ENCODE data around the gene BORCS8. TPM values are rescaled to one million over a fixed set of nuclear protein-coding genes. Genes with fewer than 3 reads are reported as not detected.
"Not testable (repeated sequence)": the region's sequence is repeated elsewhere in the genome, so short reads cannot be mapped to it uniquely, and the experiment has no call there.

Gene BORCS8
- total RNA-seq, 2 experiments from 2014 or later, result 34.2 to 35.8 TPM

DNA sequence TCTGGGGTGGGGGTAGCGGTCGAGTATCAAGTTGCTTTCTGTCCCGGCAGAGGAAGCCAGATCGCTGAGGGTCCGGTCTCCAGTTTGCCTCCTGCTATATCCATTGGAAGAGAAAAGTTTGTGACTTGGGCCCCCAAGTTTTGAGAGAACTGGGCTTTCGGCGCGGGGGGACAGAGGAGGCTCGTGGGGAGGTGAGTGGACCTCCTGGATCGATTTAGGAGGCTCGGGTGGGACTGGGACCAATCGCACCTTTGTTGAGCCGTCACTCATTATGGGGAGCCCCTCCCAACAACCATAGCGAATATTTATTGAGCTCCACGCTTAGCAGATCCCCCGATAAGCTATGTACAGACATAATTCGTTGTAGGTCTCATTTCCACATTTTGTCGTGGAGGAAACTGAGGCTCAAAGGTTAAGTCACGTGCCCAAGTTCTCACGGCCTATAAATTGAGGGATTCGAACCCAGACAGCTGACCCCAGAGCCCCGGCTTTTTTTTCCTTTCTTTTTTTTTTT, 1.0 kb upstream of the BORCS8 start:
- Mint-ChIP-seq H3K36me3 (ENCODE audit: low read depth) (peaks cover 16% of the 10 kb centered on the region), H3K9me3 (no peaks in the 10 kb centered on the region), H3K4me1 (peaks cover 41% of the 10 kb centered on the region), H3K27me3 (no peaks in the 10 kb centered on the region), H3K4me3 (peak overlapping the region; percentile 96), H3K27ac (peak overlapping the region; percentile 100)
- CTCF ChIA-PET, result interaction anchor here (1.3 to 1.7 kb wide), 3 partner anchors 10 to 172 kb away, joined by 3 to 6 read pairs (median 4); partner anchors contain the start of gene NR2C2AP
- no peak for DNase-seq
- POLR2A ChIA-PET, result interaction anchor here (0.9 to 1.3 kb wide), 2 partner anchors 10 to 88 kb away, joined by 3 to 10 read pairs; partner anchors contain the start of gene NR2C2AP

DNA sequence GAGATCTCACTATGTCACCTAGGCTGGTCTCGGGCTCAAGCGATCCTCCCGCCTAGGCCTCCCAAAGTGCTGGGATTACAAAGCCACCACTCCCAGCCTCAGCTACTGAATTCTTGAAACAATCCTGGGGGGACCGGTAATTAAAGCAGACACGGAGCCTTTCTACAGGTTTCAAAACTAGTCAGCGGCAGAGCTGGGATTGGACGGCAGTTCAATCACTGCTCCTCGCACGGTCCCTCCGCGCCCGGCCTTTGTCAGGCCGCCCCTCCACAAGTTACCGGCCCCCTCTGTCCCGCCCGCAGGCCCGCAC, 229 bp downstream of the BORCS8 start:
- no peaks in the 10 kb centered on the region for H3K9me3 Mint-ChIP-seq
- ChIA-PET CTCF (interaction anchor here (0.8 to 1.7 kb wide), 4 partner anchors 9 to 173 kb away, joined by 3 to 6 read pairs (median 4); partner anchors contain the start of gene NR2C2AP), POLR2A (no interaction called here)
- peak overlapping the region; percentile 100 for H3K27ac Mint-ChIP-seq
- DNase-seq, result no peak
- H3K36me3 Mint-ChIP-seq (ENCODE audit: low read depth), result peaks cover 21% of the 10 kb centered on the region
- H3K4me3 Mint-ChIP-seq, result peak overlapping the region; percentile 96
- H3K27me3 Mint-ChIP-seq, result no peaks in the 10 kb centered on the region
- H3K4me1 Mint-ChIP-seq, result peaks cover 44% of the 10 kb centered on the region

DNA sequence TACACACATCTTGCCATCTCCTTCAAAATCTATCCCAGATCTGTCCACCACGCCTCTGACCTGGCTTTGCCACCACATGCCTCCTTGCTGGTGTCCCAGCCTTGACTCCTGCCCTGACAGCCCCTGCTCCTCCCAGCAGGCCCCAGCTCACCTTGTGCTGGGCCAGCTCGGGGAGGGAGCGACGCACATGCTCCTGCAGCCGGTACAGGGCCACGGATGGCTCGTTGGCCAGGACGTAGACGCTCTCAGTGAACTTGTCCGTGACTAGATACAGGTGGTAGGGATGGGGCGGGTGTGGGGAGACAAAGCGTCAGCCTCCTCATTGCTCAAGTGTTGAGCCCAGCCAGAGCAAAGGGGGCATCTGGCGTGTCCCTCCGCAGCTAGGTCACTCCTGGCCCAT, 5.2 kb downstream of the BORCS8 start:
- Mint-ChIP-seq H3K4me3 (no peak overlapping the region), H3K4me1 (peaks cover 33% of the 10 kb centered on the region), H3K27me3 (no peaks in the 10 kb centered on the region), H3K27ac (no peak overlapping the region), H3K9me3 (peaks cover 2% of the 10 kb centered on the region), H3K36me3 (ENCODE audit: low read depth) (peaks cover 30% of the 10 kb centered on the region)
- CTCF ChIA-PET, result no interaction called here
- POLR2A ChIA-PET, result no interaction called here
- no peak for DNase-seq

DNA sequence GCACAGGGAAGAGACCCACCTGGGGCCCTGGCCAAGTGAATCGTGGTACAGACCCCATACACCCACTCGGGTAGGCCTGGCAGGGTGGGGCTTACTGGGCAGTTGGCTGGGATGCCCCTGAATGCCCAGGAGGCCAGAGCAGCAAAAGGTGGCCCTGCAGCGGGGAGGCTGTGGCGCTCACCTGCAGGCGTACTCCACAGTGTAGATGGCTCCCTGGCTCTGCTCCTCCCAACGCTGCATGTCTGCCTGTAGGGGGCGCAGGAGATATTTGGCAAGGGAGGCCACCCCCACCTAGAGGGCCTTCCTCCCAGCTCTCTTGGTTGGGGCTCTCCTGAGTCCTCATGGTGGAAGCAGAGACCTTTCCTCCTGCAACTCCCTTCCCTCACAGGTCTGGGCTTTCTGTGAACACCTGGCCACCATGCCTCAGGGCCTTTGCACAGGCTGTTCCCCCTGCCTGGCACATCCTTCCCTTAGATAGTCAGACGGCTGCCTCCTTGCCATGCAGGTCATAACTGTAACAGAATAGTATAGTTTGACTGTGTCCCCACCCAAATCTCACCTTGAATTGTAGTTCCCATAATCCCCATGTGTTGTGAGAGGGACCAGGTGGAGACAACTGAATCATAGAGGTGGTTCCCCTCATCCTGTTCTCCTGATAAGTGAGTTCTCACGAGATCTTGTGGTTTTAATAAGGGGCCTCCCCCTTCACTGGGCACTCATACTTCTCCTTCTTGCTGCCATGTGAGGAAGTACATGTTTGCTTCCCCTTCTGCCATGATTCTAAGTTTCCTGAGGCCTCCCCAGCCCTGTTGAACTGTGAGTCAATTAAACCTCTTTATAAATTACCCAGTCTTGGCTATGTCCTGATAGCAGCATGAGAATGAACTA, 5.9 kb downstream of the BORCS8 start:
- H3K4me3 Mint-ChIP-seq, result no peak overlapping the region
- ChIA-PET POLR2A (no interaction called here), CTCF (interaction anchor here (0.6 to 2.3 kb wide), 3 partner anchors 11 to 27 kb away, joined by 3 to 12 read pairs (median 3); no protein-coding TSS in a partner anchor)
- peaks cover 32% of the 10 kb centered on the region for H3K36me3 Mint-ChIP-seq (ENCODE audit: low read depth)
- H3K4me1 Mint-ChIP-seq, result peaks cover 28% of the 10 kb centered on the region
- H3K9me3 Mint-ChIP-seq, result peaks cover 2% of the 10 kb centered on the region
- DNase-seq, result peak; percentile 74
- H3K27me3 Mint-ChIP-seq, result no peaks in the 10 kb centered on the region
- H3K27ac Mint-ChIP-seq, result no peak overlapping the region

DNA sequence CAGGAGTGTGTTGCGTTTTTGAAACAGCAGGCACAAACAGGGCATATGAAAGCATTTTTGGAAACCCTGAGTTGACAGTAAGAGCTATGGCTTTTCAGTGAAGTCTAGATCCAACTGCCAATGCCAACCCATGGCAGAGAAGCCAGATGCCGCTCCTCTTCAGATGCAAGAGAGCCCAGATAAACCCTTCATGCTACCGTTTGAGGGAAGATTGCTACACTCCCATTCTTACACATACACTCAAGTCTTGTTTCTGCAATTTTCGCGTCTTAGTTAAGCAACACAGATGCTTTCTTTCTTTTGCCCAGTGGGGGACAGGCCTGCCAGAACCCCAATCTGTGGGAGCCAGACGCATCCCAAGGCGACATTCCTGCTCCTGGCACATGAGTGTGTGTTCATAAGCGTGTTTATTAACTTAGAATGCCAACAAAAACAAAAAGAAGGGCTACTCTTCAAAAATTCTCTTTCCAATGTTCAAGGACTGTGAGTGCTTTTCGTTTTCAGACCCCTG, 10.4 kb downstream of the BORCS8 start:
- ChIA-PET POLR2A (no interaction called here), CTCF (no interaction called here)
- Mint-ChIP-seq H3K4me3 (no peak overlapping the region), H3K4me1 (peaks cover 6% of the 10 kb centered on the region), H3K36me3 (ENCODE audit: low read depth) (peaks cover 18% of the 10 kb centered on the region), H3K27ac (no peak overlapping the region), H3K27me3 (no peaks in the 10 kb centered on the region), H3K9me3 (peaks cover 2% of the 10 kb centered on the region)
- DNase-seq, result no peak

DNA sequence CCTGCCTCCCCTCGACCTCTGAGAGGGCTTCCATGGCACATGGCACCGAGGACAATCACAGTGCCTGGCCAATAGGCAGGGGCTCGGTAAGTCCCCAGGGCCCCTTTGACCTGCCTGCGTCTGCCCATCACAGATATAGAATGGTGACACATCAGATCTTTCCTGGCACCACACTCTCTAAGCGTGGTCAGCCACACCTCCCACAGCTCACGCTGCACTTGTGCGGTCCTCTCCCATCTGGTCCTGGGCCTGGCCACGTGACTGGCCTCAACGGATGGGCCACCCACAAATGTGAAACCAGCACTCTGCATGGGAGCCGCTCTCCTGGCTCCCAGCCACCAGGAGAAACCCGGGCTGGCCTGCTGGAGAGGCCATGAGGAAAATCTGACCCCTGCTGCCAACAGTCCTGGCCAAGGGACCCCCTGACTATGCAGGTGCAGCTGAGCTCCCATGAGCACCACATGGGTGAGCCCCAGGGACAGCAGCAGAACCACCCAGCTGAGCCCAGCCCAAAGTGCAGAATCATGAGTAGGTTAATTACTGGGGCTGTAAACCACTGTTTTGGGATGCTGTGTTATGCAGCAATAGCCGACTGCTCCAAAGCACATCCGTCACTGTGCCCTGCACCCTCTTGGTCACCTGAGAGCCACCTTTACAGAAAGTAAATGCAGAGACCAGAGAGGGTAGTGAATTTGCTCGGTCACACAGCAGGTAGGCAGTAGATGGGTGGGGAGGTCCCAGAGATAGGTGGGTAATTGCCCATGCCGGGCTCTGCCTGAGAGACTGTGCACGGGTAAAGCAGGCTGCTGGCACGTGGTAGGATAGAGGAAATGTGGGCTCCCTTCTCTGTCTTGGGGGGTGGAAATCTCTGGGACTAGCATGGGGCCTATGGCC, 12.2 kb downstream of the BORCS8 start:
- no peak overlapping the region for H3K4me3 Mint-ChIP-seq
- H3K27ac Mint-ChIP-seq, result no peak overlapping the region
- H3K9me3 Mint-ChIP-seq, result no peaks in the 10 kb centered on the region
- DNase-seq, result no peak
- POLR2A ChIA-PET, result interaction anchor here (0.6 kb wide), 1 partner anchor 181 kb away, joined by 3 read pairs; no protein-coding TSS in a partner anchor
- H3K36me3 Mint-ChIP-seq (ENCODE audit: low read depth), result peaks cover 12% of the 10 kb centered on the region
- CTCF ChIA-PET, result no interaction called here
- no peaks in the 10 kb centered on the region for H3K27me3 Mint-ChIP-seq
- no peaks in the 10 kb centered on the region for H3K4me1 Mint-ChIP-seq

DNA sequence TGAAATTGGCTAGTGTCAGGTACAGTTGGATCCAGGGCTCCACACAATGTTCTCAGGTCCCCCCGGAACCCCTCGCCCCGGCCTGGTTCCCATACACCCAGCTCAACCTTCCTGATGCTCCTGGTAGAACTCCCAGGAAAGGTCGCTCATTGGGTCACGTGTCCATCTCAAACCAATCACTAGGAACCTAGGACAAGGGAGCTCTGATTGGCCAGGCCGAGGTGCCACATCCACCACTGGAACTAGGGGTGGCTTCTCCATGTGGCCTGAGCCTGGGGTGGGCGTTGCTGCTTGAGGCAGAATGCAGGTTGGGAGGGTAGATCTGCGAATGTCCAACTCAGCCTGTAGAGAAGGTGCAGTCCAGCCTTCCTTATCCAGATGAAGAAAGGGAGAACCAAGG, 15.0 kb downstream of the BORCS8 start:
- Mint-ChIP-seq H3K9me3 (no peaks in the 10 kb centered on the region), H3K27me3 (no peaks in the 10 kb centered on the region), H3K4me3 (no peak overlapping the region), H3K36me3 (ENCODE audit: low read depth) (peaks cover 9% of the 10 kb centered on the region), H3K27ac (no peak overlapping the region), H3K4me1 (peaks cover 1% of the 10 kb centered on the region)
- no peak for DNase-seq
- ChIA-PET CTCF (interaction anchor here (0.7 to 1.0 kb wide), 2 partner anchors 8 to 13 kb away, joined by 3 to 8 read pairs; no protein-coding TSS in a partner anchor), POLR2A (no interaction called here)

DNA sequence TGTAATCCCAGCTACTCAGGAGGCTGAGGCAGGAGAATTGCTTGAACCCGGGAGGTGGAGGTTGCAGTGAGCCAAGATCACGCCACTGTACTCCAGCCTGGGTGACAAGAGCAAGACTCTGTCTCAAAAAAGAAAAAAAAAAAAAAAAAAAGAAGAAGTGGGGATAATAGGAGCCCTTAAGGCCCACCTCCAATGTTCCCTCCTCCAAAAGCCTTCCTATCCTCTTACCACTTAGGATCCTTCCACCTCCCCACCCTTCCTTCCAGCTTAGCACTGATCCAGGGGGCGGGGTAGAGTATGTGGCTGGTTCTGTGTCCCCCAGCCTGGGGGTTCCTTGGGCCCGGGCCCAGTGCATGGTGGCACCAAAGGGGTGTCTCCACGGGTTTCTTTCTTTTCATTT, 18.7 kb downstream of the BORCS8 start:
- POLR2A ChIA-PET; H3K27ac Mint-ChIP-seq; H3K9me3 Mint-ChIP-seq; H3K27me3 Mint-ChIP-seq; H3K4me3 Mint-ChIP-seq; DNase-seq; H3K36me3 Mint-ChIP-seq (ENCODE audit: low read depth): not testable (repeated sequence)
- CTCF ChIA-PET, result interaction anchor here (2.1 kb wide), 1 partner anchor 13 kb away, joined by 14 read pairs; no protein-coding TSS in a partner anchor
- peaks cover 15% of the 10 kb centered on the region for H3K4me1 Mint-ChIP-seq

DNA sequence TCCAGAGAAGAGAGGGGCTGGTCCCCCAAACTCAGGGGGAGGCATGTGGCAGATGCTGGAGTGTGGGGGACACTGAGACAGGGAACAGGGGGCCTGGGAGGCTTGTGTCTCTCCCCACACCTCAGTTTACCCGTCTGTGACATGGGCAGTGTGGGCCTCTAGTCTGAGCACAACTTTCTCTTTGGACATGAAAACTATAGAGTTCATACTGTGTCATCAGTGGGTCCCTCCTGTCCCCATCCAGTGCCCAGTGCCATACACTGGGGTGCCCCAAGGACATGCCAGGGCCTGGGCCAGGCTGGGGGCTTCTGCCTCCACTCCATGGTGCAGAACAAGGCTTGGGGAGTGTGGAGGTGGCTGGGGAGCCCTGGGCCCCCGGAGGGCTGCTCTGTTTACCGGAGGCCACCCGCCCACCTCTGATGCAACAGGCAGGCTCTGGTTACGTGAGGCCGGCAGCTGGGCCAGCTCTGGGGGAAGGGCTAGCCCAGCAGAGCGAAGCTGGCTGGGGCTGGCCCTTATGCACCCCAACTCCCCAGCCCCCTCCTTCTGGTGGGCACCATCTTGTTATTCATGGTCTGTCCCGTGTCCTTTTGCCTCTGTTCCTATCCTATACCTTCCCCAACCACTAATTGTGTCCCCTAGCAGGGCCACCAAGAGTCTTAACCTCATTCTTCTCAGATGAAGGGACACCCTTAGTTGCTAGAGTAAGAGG, 20.0 kb downstream of the BORCS8 start:
- H3K27me3 Mint-ChIP-seq, result no peaks in the 10 kb centered on the region
- no peak for DNase-seq
- ChIA-PET POLR2A (no interaction called here), CTCF (no interaction called here)
- peaks cover 15% of the 10 kb centered on the region for H3K4me1 Mint-ChIP-seq
- H3K27ac Mint-ChIP-seq, result no peak overlapping the region
- no peak overlapping the region for H3K4me3 Mint-ChIP-seq
- peaks cover 2% of the 10 kb centered on the region for H3K36me3 Mint-ChIP-seq (ENCODE audit: low read depth)
- H3K9me3 Mint-ChIP-seq, result no peaks in the 10 kb centered on the region

DNA sequence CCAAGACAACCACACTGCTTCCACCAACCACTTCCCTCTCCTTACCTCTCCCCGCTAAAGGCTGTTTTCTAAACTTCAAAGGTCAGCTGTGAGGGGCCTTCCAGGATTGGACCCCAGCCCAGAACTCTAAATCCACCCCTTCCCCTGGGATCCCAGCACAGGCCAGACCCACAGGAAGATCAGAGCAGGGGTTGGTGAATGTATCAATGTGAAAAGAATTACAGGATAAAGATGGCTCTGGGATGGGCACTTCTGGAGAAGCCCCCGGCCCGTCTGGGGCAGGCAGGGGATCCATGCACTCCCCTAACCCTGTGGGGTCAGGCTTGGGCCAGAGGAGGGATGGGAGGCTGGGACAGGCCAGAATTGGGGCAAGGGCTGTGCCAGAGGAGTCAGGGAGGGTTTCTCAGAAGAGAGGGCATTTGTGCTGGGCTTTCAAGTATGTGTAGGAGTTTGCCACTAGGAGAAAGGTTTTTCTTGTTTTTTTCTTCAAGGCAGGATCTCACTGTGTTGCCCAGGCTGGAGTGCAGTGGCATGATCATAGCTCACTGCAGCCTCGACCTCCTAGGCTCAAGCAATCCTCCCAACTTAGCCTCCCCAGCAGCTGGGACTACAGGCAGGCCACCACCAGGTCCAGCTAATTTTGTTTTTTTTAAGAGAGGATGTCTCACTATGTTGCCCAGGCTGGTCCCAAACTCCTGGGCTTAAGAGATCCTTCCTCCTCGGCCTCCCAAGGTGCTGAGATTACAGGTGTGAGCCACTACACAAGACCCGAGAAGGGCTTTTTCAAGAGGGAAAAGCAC, 20.9 kb downstream of the BORCS8 start:
- Mint-ChIP-seq H3K9me3 (no peaks in the 10 kb centered on the region), H3K4me1 (peaks cover 15% of the 10 kb centered on the region), H3K27me3 (no peaks in the 10 kb centered on the region), H3K4me3 (no peak overlapping the region), H3K27ac (no peak overlapping the region), H3K36me3 (ENCODE audit: low read depth) (peaks cover 2% of the 10 kb centered on the region)
- POLR2A ChIA-PET, result no interaction called here
- no peak for DNase-seq
- CTCF ChIA-PET, result no interaction called here

DNA sequence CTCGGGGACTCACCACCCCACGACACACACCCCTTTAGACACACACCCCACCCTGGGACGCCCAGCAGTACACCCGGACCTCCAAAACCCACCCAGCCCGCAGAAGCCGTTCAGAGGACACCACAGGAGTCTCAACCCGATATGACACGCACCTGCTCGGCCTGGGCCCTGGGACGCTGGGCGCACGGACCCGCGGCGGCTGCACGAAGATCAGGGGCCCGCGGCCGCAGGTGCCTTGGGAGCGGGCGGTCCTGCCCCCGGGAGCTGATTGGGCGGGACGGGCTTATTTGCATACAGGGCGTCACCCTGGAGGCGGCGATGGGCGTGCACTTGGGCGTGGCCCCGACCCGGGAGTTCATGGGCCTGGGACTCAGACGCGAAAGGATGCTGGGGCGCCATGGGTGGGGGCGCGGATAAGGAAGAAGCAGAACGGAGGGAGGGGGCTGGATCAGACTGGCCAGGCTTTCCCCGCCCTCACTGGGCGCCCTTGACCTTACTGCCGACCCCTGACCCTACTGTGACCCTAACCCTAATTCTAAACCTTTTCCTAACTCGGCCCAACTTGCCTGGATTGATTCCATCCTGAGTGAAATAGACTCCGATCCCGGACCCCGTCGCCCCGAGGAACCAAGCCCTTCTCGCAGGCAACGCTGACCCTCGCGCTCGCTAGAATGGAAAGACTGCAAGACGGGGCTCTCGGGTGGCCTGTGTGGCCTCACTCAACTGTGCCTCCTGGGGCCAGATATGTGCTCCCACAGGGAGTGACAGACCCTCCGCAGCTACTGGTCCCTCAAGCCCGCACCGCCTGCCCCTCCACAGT, 21.7 kb downstream of the BORCS8 start, which contains the start of gene MEF2B:
MEF2B (minus strand) TSS at position 211 of the 820 bp plus-strand sequence. CDS start 19,528 bp downstream, outside the sequence.
- ChIA-PET CTCF (interaction anchor here (0.6 kb wide), 1 partner anchor 11 kb away, joined by 3 read pairs; no protein-coding TSS in a partner anchor), POLR2A (no interaction called here)
- no peaks in the 10 kb centered on the region for H3K9me3 Mint-ChIP-seq
- H3K27ac Mint-ChIP-seq, result no peak within 1 kb of the TSS
- H3K27me3 Mint-ChIP-seq, result no peaks in the 10 kb centered on the region
- no peak within 1 kb of the TSS for H3K4me3 Mint-ChIP-seq
- H3K4me1 Mint-ChIP-seq, result peaks cover 15% of the 10 kb centered on the region
- H3K36me3 Mint-ChIP-seq (ENCODE audit: low read depth), result peaks cover 2% of the 10 kb centered on the region
- peak; percentile 86 for DNase-seq

All from activated CD4-positive, alpha-beta T cell treated with anti-CD3 and anti-CD28 coated beads, Interleukin-2, amount 10 ng/mL, durations not matched to agents 7 days and 5 days (primary cell).